Heart left ventricle (tissue), 13 donors: Measurements from ENCODE around the gene XDH.

Experiments used
- POLR2A ChIP-seq, 2 donors: fragments of 450-650 bp; IDR thresholded peaks; one replicate each; pipeline ENCODE4 v1.6.1; 2017; ENCODE audit warnings: antibody characterized with exemption in 2 of 2, mild to moderate bottlenecking in 2 of 2, moderate library complexity in 2 of 2
- TF ChIP-seq, protein P1 (sequence below), 12 donors: fragments of 200-600 bp; sonication (generic) in 4 of 12; IDR thresholded peaks; one replicate each; pipeline versions ENCODE4 v1.5.0 to v1.8.0; 2018 to 2022; ENCODE audit warnings: antibody characterized with exemption in 12 of 12, mild to moderate bottlenecking in 5 of 12
- donor health status: ischemic (EF 13 %, LVEDD 7.1; RV severe dilation, severe dysfunction).
- donor health status: DM: no; HTN: yes; CAD: no.
- donor health status: DM: no; HTN: no; CAD: no.
- donor health status: ischemic (EF 25% LVEDD 6.9; RV normal size, moderate dysfunction).
- donor health status: ischemic (EF 25% LVEDD 5.7; RV mildly dilated, moderate dysfunction).
- donor health status: ischemic (EF 35%, LVEDD 5.7; RV mildly dilated, moderate dysfunction).
- donor health status: nonischemic (EF 11% LVEDD 7.7; RV severe dilation, severe dysfunction).
- donor health status: DM: yes; HTN: yes; CAD: no.
- donor health status: PGD.
- donor health status: ischemic (EF 29% LVEDD 5.4; RV normal size, mild dysfunction).
- donor health status: nonischemic (EF 23%, LVEDD 6.1; RV moderate dilation, normal function).

DNA sequence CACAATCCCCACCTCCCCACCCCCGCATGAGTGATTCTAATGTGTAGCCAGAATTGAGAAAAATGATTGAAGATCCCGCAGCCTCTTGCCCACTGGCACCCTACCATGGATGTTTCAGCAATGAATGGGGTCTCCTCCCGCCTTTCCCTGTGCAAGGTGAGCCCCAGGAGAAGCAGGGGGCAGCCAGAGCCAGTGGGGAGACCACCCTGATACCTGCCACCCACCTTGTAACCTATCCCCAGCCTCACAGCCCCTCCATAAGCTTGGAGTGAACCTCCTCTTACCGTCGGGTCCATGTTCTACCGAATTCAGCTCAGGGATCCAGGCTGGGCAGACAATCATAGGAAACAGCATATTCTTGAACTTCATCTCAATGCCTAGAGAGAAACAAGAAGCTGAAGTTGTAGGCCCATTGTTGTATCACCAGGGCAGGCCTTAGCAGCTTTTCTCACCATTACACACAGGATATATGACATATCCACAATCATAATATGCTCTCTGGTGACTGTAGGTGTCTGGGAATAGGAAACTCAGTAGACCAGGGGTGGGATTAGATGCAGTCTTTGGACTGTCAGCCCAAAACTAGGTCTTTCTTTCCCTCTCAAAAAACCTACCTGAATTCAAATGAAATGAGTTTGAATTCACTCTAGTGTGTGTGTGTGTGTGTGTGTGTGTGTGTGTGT, 30.9 kb downstream of the XDH start:
- TF ChIP-seq, protein P1, sequence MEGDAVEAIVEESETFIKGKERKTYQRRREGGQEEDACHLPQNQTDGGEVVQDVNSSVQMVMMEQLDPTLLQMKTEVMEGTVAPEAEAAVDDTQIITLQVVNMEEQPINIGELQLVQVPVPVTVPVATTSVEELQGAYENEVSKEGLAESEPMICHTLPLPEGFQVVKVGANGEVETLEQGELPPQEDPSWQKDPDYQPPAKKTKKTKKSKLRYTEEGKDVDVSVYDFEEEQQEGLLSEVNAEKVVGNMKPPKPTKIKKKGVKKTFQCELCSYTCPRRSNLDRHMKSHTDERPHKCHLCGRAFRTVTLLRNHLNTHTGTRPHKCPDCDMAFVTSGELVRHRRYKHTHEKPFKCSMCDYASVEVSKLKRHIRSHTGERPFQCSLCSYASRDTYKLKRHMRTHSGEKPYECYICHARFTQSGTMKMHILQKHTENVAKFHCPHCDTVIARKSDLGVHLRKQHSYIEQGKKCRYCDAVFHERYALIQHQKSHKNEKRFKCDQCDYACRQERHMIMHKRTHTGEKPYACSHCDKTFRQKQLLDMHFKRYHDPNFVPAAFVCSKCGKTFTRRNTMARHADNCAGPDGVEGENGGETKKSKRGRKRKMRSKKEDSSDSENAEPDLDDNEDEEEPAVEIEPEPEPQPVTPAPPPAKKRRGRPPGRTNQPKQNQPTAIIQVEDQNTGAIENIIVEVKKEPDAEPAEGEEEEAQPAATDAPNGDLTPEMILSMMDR (IDR thresholded peaks at IDR 0.05) = no peak
- TF ChIP-seq POLR2A (IDR thresholded peaks at IDR 0.05) = no peak
